ENCODE results near the gene VPS45.

DNA sequence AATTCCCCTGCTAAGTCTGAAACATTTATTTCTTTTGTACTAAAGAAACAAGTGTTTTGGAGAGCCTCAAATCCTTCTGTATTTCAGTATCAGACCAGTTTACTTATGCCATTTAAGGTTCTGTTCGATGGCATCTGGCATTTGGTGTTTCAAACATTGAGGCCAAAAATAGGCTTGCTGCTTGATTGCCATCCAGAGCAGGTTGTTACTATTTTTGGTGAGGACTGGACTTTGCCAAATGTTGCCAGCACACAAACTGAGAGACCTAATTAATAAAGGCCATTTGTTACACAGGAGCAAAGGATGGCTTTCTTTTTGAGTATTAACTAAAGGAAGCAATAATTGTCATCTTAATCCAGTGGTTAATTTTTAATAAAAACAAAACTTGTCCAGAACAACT lies 26.2 kb downstream of the VPS45 start:
- TF ChIP-seq POLR2A (IDR thresholded peaks at IDR 0.05; ENCODE audit: extremely low read depth, insufficient read length), result no peak
- TF ChIP-seq, protein P1, sequence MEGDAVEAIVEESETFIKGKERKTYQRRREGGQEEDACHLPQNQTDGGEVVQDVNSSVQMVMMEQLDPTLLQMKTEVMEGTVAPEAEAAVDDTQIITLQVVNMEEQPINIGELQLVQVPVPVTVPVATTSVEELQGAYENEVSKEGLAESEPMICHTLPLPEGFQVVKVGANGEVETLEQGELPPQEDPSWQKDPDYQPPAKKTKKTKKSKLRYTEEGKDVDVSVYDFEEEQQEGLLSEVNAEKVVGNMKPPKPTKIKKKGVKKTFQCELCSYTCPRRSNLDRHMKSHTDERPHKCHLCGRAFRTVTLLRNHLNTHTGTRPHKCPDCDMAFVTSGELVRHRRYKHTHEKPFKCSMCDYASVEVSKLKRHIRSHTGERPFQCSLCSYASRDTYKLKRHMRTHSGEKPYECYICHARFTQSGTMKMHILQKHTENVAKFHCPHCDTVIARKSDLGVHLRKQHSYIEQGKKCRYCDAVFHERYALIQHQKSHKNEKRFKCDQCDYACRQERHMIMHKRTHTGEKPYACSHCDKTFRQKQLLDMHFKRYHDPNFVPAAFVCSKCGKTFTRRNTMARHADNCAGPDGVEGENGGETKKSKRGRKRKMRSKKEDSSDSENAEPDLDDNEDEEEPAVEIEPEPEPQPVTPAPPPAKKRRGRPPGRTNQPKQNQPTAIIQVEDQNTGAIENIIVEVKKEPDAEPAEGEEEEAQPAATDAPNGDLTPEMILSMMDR (IDR thresholded peaks at IDR 0.05; ENCODE audit: low read depth, low read length), result no peak
- TF ChIP-seq MYC (IDR thresholded peaks at IDR 0.05; ENCODE audit: low read depth, low read length), result no peak

Data from NB4 (cell line).